ENCODE data around the gene TUBB2A. TPM values are rescaled to one million over a fixed set of nuclear protein-coding genes. Genes with fewer than 3 reads are reported as not detected.

TUBB2A gene
- total RNA-seq, 2 experiments from 2014 or later = 24.8 to 42.1 TPM

- H2AFZ ChIP-seq (ENCODE audit: low read length) = no peak overlapping the region
- no peak for TF ChIP-seq CTCF (conservative IDR thresholded peaks at IDR 0.05; ENCODE audit: low read length)
- TF ChIP-seq EZH2phosphoT487 (IDR thresholded peaks at IDR 0.05; ENCODE audit: borderline replicate concordance, low read depth, low read length) = no peak
- no peaks in the 10 kb centered on the region for H3K79me2 ChIP-seq (ENCODE audit: insufficient read depth, low read depth, low read length)
- no peak overlapping the region for H3K4me2 ChIP-seq (ENCODE audit: low read length)
- no peaks in the 10 kb centered on the region for H3K9me3 ChIP-seq (ENCODE audit: low read length)
- H3K27ac ChIP-seq (ENCODE audit: low read depth, low read length, poor library complexity, severe bottlenecking) = no peak overlapping the region
- H3K36me3 ChIP-seq (ENCODE audit: insufficient read depth, low read length) = peaks cover 1% of the 10 kb centered on the region; the same call in 1 of the 2 replicates
- peaks cover 17% of the 10 kb centered on the region for H3K4me1 ChIP-seq (ENCODE audit: insufficient read depth, low read length, poor library complexity, severe bottlenecking)
- BruUV-seq (replicated peaks) = no TSS peak
- H3K4me3 ChIP-seq (ENCODE audit: low read depth, low read length, poor library complexity, severe bottlenecking) = no peak overlapping the region
- H4K20me1 ChIP-seq (ENCODE audit: insufficient read depth, low read length) = no peaks in the 10 kb centered on the region
- CTCF ChIA-PET (ENCODE audit: unreplicated experiment) = no interaction called here
- POLR2A ChIA-PET = interaction anchor here (1.2 kb wide), 1 partner anchor 23 kb away, joined by 3 read pairs; no protein-coding TSS in a partner anchor
- DNase-seq (ENCODE audit: low spot score) = no peak
- intact Hi-C loops (cut with micrococcal nuclease; ENCODE audit: unreplicated experiment) = no loop called here
- H3K9me2 ChIP-seq (ENCODE audit: insufficient read depth, low read length) = no peaks in the 10 kb centered on the region
Measured at GRCh38 chr6:3142536-3142935, 14.8 kb downstream of the TUBB2A start.

- ChIA-PET POLR2A (interaction anchor here (0.5 to 2.6 kb wide), 4 partner anchors 8 to 1399 kb away, joined by 3 to 13 read pairs (median 3); partner anchors contain the start of gene PSMG4), CTCF (ENCODE audit: unreplicated experiment) (no interaction called here)
- Histone ChIP-seq H3K4me1 (ENCODE audit: insufficient read depth, low read length, poor library complexity, severe bottlenecking) (peaks cover 17% of the 10 kb centered on the region), H3K36me3 (ENCODE audit: insufficient read depth, low read length) (0 out of 2 replicates have a peak, but pooled peaks cover 4% of the 10 kb centered on the region), H2AFZ (ENCODE audit: low read length) (no peak overlapping the region), H3K9me2 (ENCODE audit: insufficient read depth, low read length) (no peaks in the 10 kb centered on the region), H4K20me1 (ENCODE audit: insufficient read depth, low read length) (no peaks in the 10 kb centered on the region), H3K79me2 (ENCODE audit: insufficient read depth, low read depth, low read length) (no peaks in the 10 kb centered on the region), H3K4me2 (ENCODE audit: low read length) (no peak overlapping the region), H3K27ac (ENCODE audit: low read depth, low read length, poor library complexity, severe bottlenecking) (no peak overlapping the region), H3K9me3 (ENCODE audit: low read length) (no peaks in the 10 kb centered on the region), H3K4me3 (ENCODE audit: low read depth, low read length, poor library complexity, severe bottlenecking) (no peak overlapping the region)
- no peak for DNase-seq (ENCODE audit: low spot score)
- BruUV-seq (replicated peaks) = no TSS peak
- TF ChIP-seq CTCF (conservative IDR thresholded peaks at IDR 0.05; ENCODE audit: low read length) (no peak), EZH2phosphoT487 (IDR thresholded peaks at IDR 0.05; ENCODE audit: borderline replicate concordance, low read depth, low read length) (no peak)
- intact Hi-C loops (cut with micrococcal nuclease; ENCODE audit: unreplicated experiment) = no loop called here
Measured at GRCh38 chr6:3140201-3140600, 17.1 kb downstream of the TUBB2A start.

GRCh38 chr6:3139090-3139903 lies 18.0 kb downstream of the TUBB2A start:
- POLR2A ChIA-PET = interaction anchor here (0.5 to 2.6 kb wide), 6 partner anchors 9 to 1398 kb away, joined by 3 to 13 read pairs (median 3); partner anchors contain the start of genes PSMG4 and TUBB2A
- TF ChIP-seq CTCF (conservative IDR thresholded peaks at IDR 0.05; ENCODE audit: low read length) (no peak), EZH2phosphoT487 (IDR thresholded peaks at IDR 0.05; ENCODE audit: borderline replicate concordance, low read depth, low read length) (no peak)
- Histone ChIP-seq H3K36me3 (ENCODE audit: insufficient read depth, low read length) (0 out of 2 replicates have a peak, but pooled peaks cover 4% of the 10 kb centered on the region), H3K79me2 (ENCODE audit: insufficient read depth, low read depth, low read length) (no peaks in the 10 kb centered on the region), H4K20me1 (ENCODE audit: insufficient read depth, low read length) (no peaks in the 10 kb centered on the region), H3K4me3 (ENCODE audit: low read depth, low read length, poor library complexity, severe bottlenecking) (no peak overlapping the region), H3K4me1 (ENCODE audit: insufficient read depth, low read length, poor library complexity, severe bottlenecking) (peaks cover 17% of the 10 kb centered on the region), H3K9me3 (ENCODE audit: low read length) (no peaks in the 10 kb centered on the region), H3K9me2 (ENCODE audit: insufficient read depth, low read length) (no peaks in the 10 kb centered on the region), H2AFZ (ENCODE audit: low read length) (peak overlapping the region; percentile 14; the same call in 1 of the 2 replicates), H3K27ac (ENCODE audit: low read depth, low read length, poor library complexity, severe bottlenecking) (peak overlapping the region; percentile 39), H3K4me2 (ENCODE audit: low read length) (peak overlapping the region; percentile 53)
- peak; percentile 69 for DNase-seq (ENCODE audit: low spot score)
- CTCF ChIA-PET (ENCODE audit: unreplicated experiment) = no interaction called here
- no TSS peak for BruUV-seq (replicated peaks)
- intact Hi-C loops (cut with micrococcal nuclease; ENCODE audit: unreplicated experiment) = loop anchor here (2.0 kb wide), 1 partner anchor 14 kb away; no protein-coding TSS in a partner anchor

All from OCI-LY7 (cell line).